ENCODE results near the gene CGB2. TPM values are rescaled to one million over a fixed set of nuclear protein-coding genes. Genes with fewer than 3 reads are reported as not detected.
"Not testable (repeated sequence)": the region's sequence is repeated elsewhere in the genome, so short reads cannot be mapped to it uniquely, and the experiment has no call there.

CGB2 gene
- total and polyA plus RNA-seq, 4 donors, result 0.58 TPM; not detected in 3

- Histone ChIP-seq H3K36me3 (ENCODE audit: control insufficient read depth in 4 of 4, insufficient read depth in 4 of 4, low read length in 4 of 4) (no peaks in the 10 kb centered on the region), H3K4me3 (peak overlapping the region; percentile 22), H3K9ac (ENCODE audit: insufficient read depth in 1 of 2, low read length in 2 of 2) (no peak overlapping the region), H3K27me3 (ENCODE audit: control insufficient read depth in 3 of 3, insufficient read depth in 3 of 3, low read length in 2 of 3) (peaks cover 0 to 33% (median 22%) of the 10 kb centered on the region in 3 donors), H3K9me3 (ENCODE audit: control insufficient read depth in 4 of 4, insufficient read depth in 3 of 4, low read length in 3 of 4) (no peaks in the 10 kb centered on the region), H3K4me1 (ENCODE audit: control insufficient read depth in 5 of 5, insufficient read depth in 5 of 5, low read length in 5 of 5) (peaks cover 0 to 21% (median 4%) of the 10 kb centered on the region in 5 donors), H3K27ac (ENCODE audit: low read depth in 1 of 2, low read length in 1 of 2) (no peak overlapping the region)
- 0% methylated on average over 63 of the region's 63 CpGs for WGBS, 2 donors
- TF ChIP-seq CTCF (IDR thresholded peaks at IDR 0.05; ENCODE audit: control extremely low read depth, extremely low read depth), result no peak
- DNase-seq (peak; percentile 46 to 56 (median 48)), ATAC-seq (ENCODE audit: insufficient read depth, low FRiP score) (peak; percentile 81)
Measured at GRCh38 chr19:49056101-49056901, 24.6 kb downstream of the CGB2 start.

- not testable (repeated sequence) for ATAC-seq (ENCODE audit: insufficient read depth, low FRiP score); H3K9ac ChIP-seq (ENCODE audit: insufficient read depth in 1 of 2, low read length in 2 of 2); H3K9me3 ChIP-seq (ENCODE audit: control insufficient read depth in 4 of 4, insufficient read depth in 3 of 4, low read length in 3 of 4); H3K36me3 ChIP-seq (ENCODE audit: control insufficient read depth in 4 of 4, insufficient read depth in 4 of 4, low read length in 4 of 4); H3K4me3 ChIP-seq; H3K27ac ChIP-seq (ENCODE audit: low read depth in 1 of 2, low read length in 1 of 2)
- peaks cover 0 to 21% (median 4%) of the 10 kb centered on the region in 5 donors for H3K4me1 ChIP-seq (ENCODE audit: control insufficient read depth in 5 of 5, insufficient read depth in 5 of 5, low read length in 5 of 5)
- DNase-seq, result peak in 1 of 3 donors; percentile 22
- H3K27me3 ChIP-seq (ENCODE audit: control insufficient read depth in 3 of 3, insufficient read depth in 3 of 3, low read length in 2 of 3), result peaks cover 0 to 33% (median 22%) of the 10 kb centered on the region in 3 donors
- 2 to 3% methylated on average over 25 to 34 of the region's 34 CpGs for WGBS, 2 donors
Measured at GRCh38 chr19:49056902-49057596, 25.4 kb downstream of the CGB2 start.

DNA sequence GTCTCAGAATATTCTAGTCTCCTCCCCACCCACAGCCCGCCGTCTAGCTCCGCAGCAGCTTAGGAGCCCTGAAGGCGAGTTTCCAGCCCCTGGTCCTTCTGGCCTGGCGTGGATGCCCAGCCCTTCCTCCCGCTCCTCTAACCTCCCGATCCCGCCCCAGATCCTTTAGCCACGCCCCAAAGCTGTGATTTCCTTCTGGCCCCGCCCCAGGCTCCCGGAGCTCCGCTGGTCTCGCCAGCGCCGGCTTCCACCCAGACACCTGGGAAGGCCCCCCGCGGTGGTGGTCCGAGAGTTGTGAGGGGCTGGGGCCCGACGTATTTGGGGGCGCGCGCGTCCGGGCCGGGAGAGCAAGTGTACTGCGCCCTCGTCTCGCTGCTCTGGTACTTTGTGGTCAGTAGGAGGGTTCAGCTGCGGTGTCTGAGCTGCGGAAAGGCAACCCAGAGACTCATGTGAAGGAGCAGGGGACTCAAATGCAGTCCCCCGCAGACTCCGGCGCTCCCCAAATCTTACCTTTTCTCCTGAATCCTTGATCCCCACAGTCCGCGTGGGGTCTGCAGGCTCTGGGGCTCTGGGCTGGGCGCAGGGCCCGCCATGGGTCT is 26.0 kb downstream of the CGB2 start, which contains the start of gene CGB7:
Gene CGB7, minus strand, starts transcription at position 114 of the 599 bp plus-strand sequence. CDS start 2,374 bp downstream, outside the sequence.
- Histone ChIP-seq H3K27ac (ENCODE audit: low read depth in 1 of 2, low read length in 1 of 2) (no peak within 1 kb of the TSS), H3K36me3 (ENCODE audit: control insufficient read depth in 4 of 4, insufficient read depth in 4 of 4, low read length in 4 of 4) (no peaks in the 10 kb centered on the region), H3K4me1 (ENCODE audit: control insufficient read depth in 5 of 5, insufficient read depth in 5 of 5, low read length in 5 of 5) (peaks cover 0 to 21% (median 4%) of the 10 kb centered on the region in 5 donors), H3K9me3 (ENCODE audit: control insufficient read depth in 4 of 4, insufficient read depth in 3 of 4, low read length in 3 of 4) (no peaks in the 10 kb centered on the region), H3K9ac (ENCODE audit: insufficient read depth in 1 of 2, low read length in 2 of 2) (no peak within 1 kb of the TSS), H3K27me3 (ENCODE audit: control insufficient read depth in 3 of 3, insufficient read depth in 3 of 3, low read length in 2 of 3) (peaks cover 0 to 33% (median 22%) of the 10 kb centered on the region in 3 donors), H3K4me3 (peak within 1 kb of the TSS; percentile 18)
- peak; percentile 70 for ATAC-seq (ENCODE audit: insufficient read depth, low FRiP score)
- TF ChIP-seq CTCF (IDR thresholded peaks at IDR 0.05; ENCODE audit: control extremely low read depth, extremely low read depth), result no peak
- DNase-seq, result peak; percentile 53 to 66 (median 58)
- WGBS, 2 donors, result 2 to 5% methylated on average over 36 to 38 of the region's 38 CpGs

All from lung (tissue), 12 donors.